Measurements from ENCODE around the gene CCNQ. TPM values are rescaled to one million over a fixed set of nuclear protein-coding genes. Genes with fewer than 3 reads are reported as not detected.

The CCNQ gene
- total and polyA plus RNA-seq, 2 of the 8 experiments (the other 6 are each of a cell fraction or from before 2014, with no cell fraction given): 16.6 to 32.1 TPM

GRCh38 chrX:153592966-153593688 is 5.8 kb downstream of the CCNQ start:
- no peaks in the 10 kb centered on the region for H3K9me3 ChIP-seq (ENCODE audit: insufficient read depth in 2 of 2, low read depth in 1 of 2, low read length in 1 of 2)
- POLR2A ChIA-PET (ENCODE audit: partially characterized antibody): no interaction called here
- TF ChIP-seq KDM1A (IDR thresholded peaks at IDR 0.05; ENCODE audit: borderline replicate concordance, low read length) (no peak), CTBP2 (IDR thresholded peaks at IDR 0.05; ENCODE audit: borderline replicate concordance, insufficient read depth, insufficient read length, low read length) (no peak), POLR2AphosphoS5 (IDR thresholded peaks at IDR 0.05; ENCODE audit: low read depth, low read length) (no peak), EP300 (IDR thresholded peaks at IDR 0.05; ENCODE audit: borderline replicate concordance in 1 of 2, low read depth in 2 of 2, low read length in 2 of 2) (no peak), ATF2 (IDR thresholded peaks at IDR 0.05; ENCODE audit: low read length) (no peak), TAF7 (optimal IDR thresholded peaks at IDR 0.05; ENCODE audit: borderline replicate concordance, low read depth, low read length) (no peak), SIRT6 (IDR thresholded peaks at IDR 0.05; ENCODE audit: low read length) (no peak), SP2 (IDR thresholded peaks at IDR 0.05; ENCODE audit: low read length) (no peak), ASH2L (IDR thresholded peaks at IDR 0.05; ENCODE audit: low read length) (no peak), PHF8 (conservative IDR thresholded peaks at IDR 0.05; ENCODE audit: low read depth, low read length) (no peak), YY1 (IDR thresholded peaks at IDR 0.05; ENCODE audit: low read depth, low read length) (no peak)

More at GRCh38 chrX:153592966-153593688, 5.8 kb downstream of the CCNQ start:
- no peak overlapping the region for H3K4me2 ChIP-seq (ENCODE audit: insufficient read depth in 1 of 2, low read depth in 2 of 2, low read length in 2 of 2)
- no peak overlapping the region for H3K27ac ChIP-seq (ENCODE audit: low read depth, low read length)
- no peak overlapping the region for H3K23ac ChIP-seq (ENCODE audit: insufficient read length)
- DNase-seq (ENCODE audit: low read depth in 1 of 2, low spot score in 2 of 2) (no peak), FAIRE-seq (no peak)
- H3K27me3 ChIP-seq (replicated peaks in 1 of 4; ENCODE audit: control insufficient read depth in 3 of 4, extremely low read depth in 1 of 4, insufficient read depth in 3 of 4, low read length in 3 of 4): no peaks in the 10 kb centered on the region; a peak in 2 of 7 replicates
- H3K79me1 ChIP-seq (ENCODE audit: low read depth, low read length): no peaks in the 10 kb centered on the region
- no peak overlapping the region for H3K56ac ChIP-seq (replicated peaks; ENCODE audit: insufficient read length, low read depth, low read length)
- H3K18ac ChIP-seq (ENCODE audit: extremely low read depth, low read length): no peak overlapping the region
- WGBS, 2 experiments (ENCODE audit: extremely low coverage in 1 of 2, insufficient coverage in 1 of 2, insufficient read length in 1 of 2, insufficient replicate concordance in 2 of 2, low coverage in 1 of 2, low lambda C conversion rate in 2 of 2, missing lambda C conversion rate in 1 of 2): 84% methylated on average over 7 of the region's 12 CpGs; no CpG with 5 or more reads in 1 of the 2 experiments
- no peak overlapping the region for H2BK15ac ChIP-seq (ENCODE audit: low read length)
- H2BK12ac ChIP-seq (ENCODE audit: low read depth, low read length): no peak overlapping the region
- H2BK120ac ChIP-seq (replicated peaks; ENCODE audit: low read depth, low read length): no peak overlapping the region
- H3K4me3 ChIP-seq (ENCODE audit: extremely low read depth in 1 of 4, insufficient read depth in 2 of 4, low read depth in 3 of 4, low read length in 4 of 4): no peak overlapping the region
- no peak overlapping the region for H2AFZ ChIP-seq (ENCODE audit: low read length)
- no peak overlapping the region for H3K4ac ChIP-seq (replicated peaks; ENCODE audit: insufficient read length, low read depth, low read length)
- H3K9ac ChIP-seq (replicated peaks in 1 of 4; ENCODE audit: extremely low read depth in 1 of 4, low read depth in 3 of 4, low read length in 3 of 4): no peak overlapping the region
- no peak overlapping the region for H2BK20ac ChIP-seq (ENCODE audit: low read length)
- H4K8ac ChIP-seq (ENCODE audit: extremely low read depth, insufficient read depth, low read length): no peak overlapping the region
- H4K91ac ChIP-seq (replicated peaks; ENCODE audit: insufficient read length, low read length): no peak overlapping the region
- H3K36me3 ChIP-seq (ENCODE audit: control insufficient read depth in 2 of 4, insufficient read depth in 4 of 4, low read length in 3 of 4): 0 out of 8 replicates have a peak, but pooled peaks cover 0 to 3% (median 0%) of the 10 kb centered on the region in 4 experiments
- H2BK5ac ChIP-seq (ENCODE audit: low read depth, low read length): no peak overlapping the region
- no peaks in the 10 kb centered on the region for H3K23me2 ChIP-seq (ENCODE audit: low read depth, low read length)
- no peak overlapping the region for H3K14ac ChIP-seq (ENCODE audit: insufficient read length)
- peaks cover 0 to 3% of the 10 kb centered on the region in 2 experiments for H4K20me1 ChIP-seq (replicated peaks in 1 of 2; ENCODE audit: control insufficient read depth in 1 of 2, insufficient read depth in 2 of 2, low read length in 2 of 2)
- CTCF ChIA-PET (ENCODE audit: partially characterized antibody): interaction anchor here (1.0 to 1.7 kb wide), 4 partner anchors 12 to 76 kb away, joined by 4 to 6 read pairs (median 4); no protein-coding TSS in a partner anchor
- no peaks in the 10 kb centered on the region for H3K4me1 ChIP-seq (replicated peaks in 1 of 4; ENCODE audit: control insufficient read depth in 3 of 4, insufficient read depth in 4 of 4, low read length in 3 of 4)
- no peak overlapping the region for H2AK5ac ChIP-seq (ENCODE audit: low read depth, low read length)
- H4K5ac ChIP-seq (ENCODE audit: insufficient read length, low read depth, low read length): no peak overlapping the region
- peaks cover 0 to 5% of the 10 kb centered on the region in 2 experiments; a peak in 1 of 4 replicates for H3K79me2 ChIP-seq (ENCODE audit: control insufficient read depth in 1 of 2, insufficient read depth in 2 of 2, low read length in 2 of 2)

Data from H1 (cell line).